IPS-15b (cell line): ENCODE measurements around the gene PPCS.
"Not testable (repeated sequence)": the region's sequence is repeated elsewhere in the genome, so short reads cannot be mapped to it uniquely, and the experiment has no call there.

Source experiments
- H3K27me3 ChIP-seq: one replicate; pipeline ENCODE4 v1.6.1; 2013; ENCODE audit warnings: low read length; ENCODE audit not compliant: control insufficient read depth, insufficient read depth
- H3K36me3 ChIP-seq: one replicate; pipeline ENCODE4 v1.6.1; 2013; ENCODE audit warnings: low read length; ENCODE audit not compliant: control insufficient read depth, insufficient read depth
- H3K4me1 ChIP-seq: one replicate; pipeline ENCODE4 v1.6.1; 2013; ENCODE audit warnings: mild to moderate bottlenecking, low read length; ENCODE audit not compliant: control insufficient read depth, insufficient read depth
- H3K4me3 ChIP-seq: one replicate; pipeline ENCODE4 v1.5.1; 2013; ENCODE audit warnings: low read depth, low read length
- H3K9ac ChIP-seq: one replicate; pipeline ENCODE4 v1.6.1; 2013; ENCODE audit warnings: low read depth, mild to moderate bottlenecking, low read length
- H3K9me3 ChIP-seq: one replicate; pipeline ENCODE4 v1.6.1; 2013; ENCODE audit warnings: mild to moderate bottlenecking, low read length; ENCODE audit not compliant: control insufficient read depth, insufficient read depth

The PPCS gene

DNA sequence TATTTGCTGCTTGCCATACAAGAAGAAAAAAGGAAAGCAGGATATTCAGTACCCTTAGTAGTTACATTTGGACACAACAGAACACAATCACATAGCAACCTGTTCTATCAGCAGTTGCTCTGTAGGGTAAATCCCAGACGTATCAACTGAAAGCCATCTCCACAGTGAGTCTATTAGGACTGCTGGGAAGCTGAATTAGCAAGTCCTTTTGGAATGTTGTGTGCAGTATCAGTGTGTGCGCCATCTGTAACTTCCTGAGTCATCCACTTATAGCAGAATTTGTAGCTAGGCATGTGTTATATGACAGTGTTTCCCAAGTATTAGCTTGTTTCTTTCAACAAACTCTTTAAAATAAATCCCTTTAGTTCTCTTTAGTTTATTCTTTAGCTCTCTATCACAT is 28.0 kb downstream of the PPCS start:
- H3K9me3 ChIP-seq: no peaks in the 10 kb centered on the region
- H3K4me3 ChIP-seq: no peak overlapping the region
- H3K4me1 ChIP-seq: no peaks in the 10 kb centered on the region
- H3K36me3 ChIP-seq: no peaks in the 10 kb centered on the region
- H3K27me3 ChIP-seq: no peaks in the 10 kb centered on the region
- no peak overlapping the region for H3K9ac ChIP-seq

DNA sequence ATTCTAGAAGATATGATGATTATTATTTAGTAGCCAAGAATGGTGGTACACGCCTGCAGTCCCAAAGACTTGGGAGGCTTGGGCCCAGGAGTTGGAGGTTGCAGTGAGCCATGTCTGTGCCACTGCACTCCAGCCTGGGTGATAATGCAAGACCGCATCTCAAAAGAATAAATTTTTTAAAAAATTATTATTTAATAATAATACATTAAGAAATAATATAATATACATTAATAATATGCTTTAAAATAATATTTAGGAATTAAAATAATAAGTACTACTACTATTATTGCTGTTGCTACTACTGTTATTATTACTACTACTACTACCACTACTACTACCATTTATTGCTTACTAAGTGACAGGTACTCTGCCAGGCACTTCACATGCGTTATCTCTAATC is 33.9 kb downstream of the PPCS start:
- H3K4me3 ChIP-seq: no peak overlapping the region
- H3K36me3 ChIP-seq: no peaks in the 10 kb centered on the region
- H3K4me1 ChIP-seq: no peaks in the 10 kb centered on the region
- H3K9me3 ChIP-seq: no peaks in the 10 kb centered on the region
- no peaks in the 10 kb centered on the region for H3K27me3 ChIP-seq
- no peak overlapping the region for H3K9ac ChIP-seq

DNA sequence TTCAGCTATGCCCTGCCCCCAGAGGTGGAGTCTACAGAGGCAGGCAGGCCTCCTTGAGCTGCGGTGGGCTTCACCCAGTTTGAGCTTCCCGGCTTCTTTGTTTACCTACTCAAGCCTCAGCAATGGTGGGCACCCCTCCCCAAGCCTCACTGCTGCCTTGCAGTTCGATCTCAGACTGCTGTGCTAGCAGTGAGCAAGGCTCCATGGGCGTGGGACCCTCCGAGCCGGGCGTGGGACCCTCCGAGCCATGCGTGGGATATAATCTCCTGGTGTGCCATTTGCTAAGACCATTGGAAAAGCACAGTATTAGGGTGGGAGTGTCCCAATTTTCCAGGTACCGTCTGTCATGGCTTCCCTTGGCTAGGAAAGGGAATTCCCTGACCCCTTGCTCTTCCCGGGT is 45.7 kb downstream of the PPCS start:
- not testable (repeated sequence) for H3K4me1 ChIP-seq

DNA sequence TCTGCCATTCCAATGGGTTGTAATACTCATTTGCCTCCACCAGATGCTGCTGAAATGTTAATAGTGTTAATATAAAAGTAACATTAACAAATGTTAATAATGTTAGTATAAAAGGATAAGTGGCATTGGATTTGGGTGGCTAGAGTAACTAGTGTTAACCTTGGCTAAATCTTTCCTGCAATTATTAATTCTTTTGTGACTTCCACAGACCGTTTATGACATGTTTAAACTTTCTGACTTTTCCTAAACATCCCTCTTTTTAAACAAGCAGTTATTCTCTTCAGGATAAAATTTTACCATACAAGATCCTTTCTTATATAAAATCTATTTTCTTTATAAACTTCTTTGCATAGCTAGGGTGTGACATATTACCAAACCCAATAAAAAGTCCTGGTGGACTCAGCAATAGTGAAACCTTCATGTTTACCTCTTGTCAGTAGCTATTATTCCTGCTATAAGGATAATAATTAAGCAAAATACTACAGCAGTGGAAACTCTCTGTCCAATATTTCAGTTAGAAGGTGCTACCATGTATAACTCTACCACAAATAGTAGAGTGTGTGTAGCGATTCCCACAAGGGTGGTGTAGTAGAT is 48.3 kb downstream of the PPCS start:
- Histone ChIP-seq H3K9ac (no peak overlapping the region), H3K9me3 (peaks cover 11% of the 10 kb centered on the region), H3K27me3 (no peaks in the 10 kb centered on the region), H3K4me3 (no peak overlapping the region), H3K4me1 (no peaks in the 10 kb centered on the region), H3K36me3 (no peaks in the 10 kb centered on the region)

More for the DNA sequence above, 45.7 kb downstream of the PPCS start:
- H3K9me3 ChIP-seq: peaks cover 11% of the 10 kb centered on the region
- H3K27me3 ChIP-seq, H3K9ac ChIP-seq, H3K36me3 ChIP-seq, H3K4me3 ChIP-seq: not testable (repeated sequence)

DNA sequence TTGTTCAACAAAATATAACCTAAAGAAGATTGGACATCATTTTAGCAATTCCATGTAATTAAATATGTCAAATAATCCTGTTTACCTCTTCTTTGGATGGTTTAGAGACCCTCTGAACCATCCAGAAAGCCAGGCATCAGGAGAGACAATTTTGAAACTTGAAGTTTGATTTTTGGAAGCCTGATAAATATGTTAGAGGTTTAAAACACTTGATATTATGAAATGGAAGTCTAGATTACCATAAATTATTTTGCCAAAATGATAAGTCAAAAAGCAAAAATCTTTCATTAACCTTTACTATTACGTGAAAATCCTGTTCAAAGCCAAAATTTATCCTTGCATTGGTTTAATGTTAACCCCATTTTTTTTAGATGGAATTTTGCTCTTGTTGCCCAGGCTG is 50.2 kb downstream of the PPCS start:
- H3K36me3 ChIP-seq: no peaks in the 10 kb centered on the region
- H3K9me3 ChIP-seq: peaks cover 14% of the 10 kb centered on the region
- H3K9ac ChIP-seq: no peak overlapping the region
- no peaks in the 10 kb centered on the region for H3K4me1 ChIP-seq
- H3K4me3 ChIP-seq: no peak overlapping the region
- H3K27me3 ChIP-seq: no peaks in the 10 kb centered on the region
